ENCODE measurements around the gene DDX51. TPM values are rescaled to one million over a fixed set of nuclear protein-coding genes. Genes with fewer than 3 reads are reported as not detected.

Gene DDX51
- total RNA-seq, 1 experiment from 2014 or later = 38.1 TPM

DNA sequence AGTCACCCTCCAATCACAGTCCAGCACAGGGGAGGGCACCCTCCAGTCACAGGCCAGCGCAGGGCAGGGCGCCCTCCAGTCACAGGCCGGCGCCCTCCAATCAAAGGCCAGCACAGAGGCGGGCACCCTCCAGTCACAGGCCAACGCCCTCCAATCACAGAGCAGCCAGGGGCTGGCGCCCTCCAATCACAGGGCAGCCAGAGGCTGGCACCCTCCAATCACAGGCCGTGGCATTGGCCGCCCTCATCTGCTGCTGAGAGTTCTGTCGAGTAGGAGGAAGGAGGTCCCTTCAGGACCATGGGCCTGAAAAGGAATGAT lies 26.6 kb downstream of the DDX51 start:
- Histone ChIP-seq H3K27ac (ENCODE audit: low read depth, low read length) (no peak overlapping the region), H2AFZ (ENCODE audit: low read depth, low read length, poor library complexity, severe bottlenecking) (no peak overlapping the region), H3K9me3 (ENCODE audit: control insufficient read depth in 1 of 2, insufficient read depth in 1 of 2, low read depth in 1 of 2, low read length in 2 of 2) (no peaks in the 10 kb centered on the region), H4K20me1 (ENCODE audit: insufficient read depth) (no peaks in the 10 kb centered on the region), H3K9me2 (ENCODE audit: insufficient read depth) (no peaks in the 10 kb centered on the region), H3K4me2 (ENCODE audit: low read length) (no peak overlapping the region), H3K79me2 (ENCODE audit: insufficient read depth, low read length) (no peaks in the 10 kb centered on the region), H3K4me3 (replicated peaks in 1 of 2; ENCODE audit: low read depth in 1 of 2, low read length in 2 of 2) (no peak overlapping the region), H3K27me3 (ENCODE audit: insufficient read depth, low read length) (no peaks in the 10 kb centered on the region), H3K4me1 (ENCODE audit: control insufficient read depth in 1 of 2, insufficient read depth in 2 of 2, low read length in 2 of 2) (no peaks in the 10 kb centered on the region), H3K9ac (ENCODE audit: low read length) (no peak overlapping the region), H3K36me3 (ENCODE audit: control insufficient read depth in 1 of 2, insufficient read depth in 2 of 2, low read length in 2 of 2) (peaks cover 4 to 8% of the 10 kb centered on the region in 2 experiments; a peak in 2 of 4 replicates)
- TF ChIP-seq, protein P1, sequence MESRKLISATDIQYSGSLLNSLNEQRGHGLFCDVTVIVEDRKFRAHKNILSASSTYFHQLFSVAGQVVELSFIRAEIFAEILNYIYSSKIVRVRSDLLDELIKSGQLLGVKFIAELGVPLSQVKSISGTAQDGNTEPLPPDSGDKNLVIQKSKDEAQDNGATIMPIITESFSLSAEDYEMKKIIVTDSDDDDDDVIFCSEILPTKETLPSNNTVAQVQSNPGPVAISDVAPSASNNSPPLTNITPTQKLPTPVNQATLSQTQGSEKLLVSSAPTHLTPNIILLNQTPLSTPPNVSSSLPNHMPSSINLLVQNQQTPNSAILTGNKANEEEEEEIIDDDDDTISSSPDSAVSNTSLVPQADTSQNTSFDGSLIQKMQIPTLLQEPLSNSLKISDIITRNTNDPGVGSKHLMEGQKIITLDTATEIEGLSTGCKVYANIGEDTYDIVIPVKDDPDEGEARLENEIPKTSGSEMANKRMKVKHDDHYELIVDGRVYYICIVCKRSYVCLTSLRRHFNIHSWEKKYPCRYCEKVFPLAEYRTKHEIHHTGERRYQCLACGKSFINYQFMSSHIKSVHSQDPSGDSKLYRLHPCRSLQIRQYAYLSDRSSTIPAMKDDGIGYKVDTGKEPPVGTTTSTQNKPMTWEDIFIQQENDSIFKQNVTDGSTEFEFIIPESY (IDR thresholded peaks at IDR 0.05; ENCODE audit: extremely low read depth, insufficient replicate concordance, low read length) = no peak
- TF ChIP-seq POLR2AphosphoS5 (IDR thresholded peaks at IDR 0.05; ENCODE audit: low read depth, low read length) (no peak), SP1 (IDR thresholded peaks at IDR 0.05; ENCODE audit: low read depth) (peak; percentile 42; the same call in 1 of the 2 replicates), ZNF274 (IDR thresholded peaks at IDR 0.05; ENCODE audit: low read depth, low read length) (no peak)
- TF ChIP-seq, protein P2, sequence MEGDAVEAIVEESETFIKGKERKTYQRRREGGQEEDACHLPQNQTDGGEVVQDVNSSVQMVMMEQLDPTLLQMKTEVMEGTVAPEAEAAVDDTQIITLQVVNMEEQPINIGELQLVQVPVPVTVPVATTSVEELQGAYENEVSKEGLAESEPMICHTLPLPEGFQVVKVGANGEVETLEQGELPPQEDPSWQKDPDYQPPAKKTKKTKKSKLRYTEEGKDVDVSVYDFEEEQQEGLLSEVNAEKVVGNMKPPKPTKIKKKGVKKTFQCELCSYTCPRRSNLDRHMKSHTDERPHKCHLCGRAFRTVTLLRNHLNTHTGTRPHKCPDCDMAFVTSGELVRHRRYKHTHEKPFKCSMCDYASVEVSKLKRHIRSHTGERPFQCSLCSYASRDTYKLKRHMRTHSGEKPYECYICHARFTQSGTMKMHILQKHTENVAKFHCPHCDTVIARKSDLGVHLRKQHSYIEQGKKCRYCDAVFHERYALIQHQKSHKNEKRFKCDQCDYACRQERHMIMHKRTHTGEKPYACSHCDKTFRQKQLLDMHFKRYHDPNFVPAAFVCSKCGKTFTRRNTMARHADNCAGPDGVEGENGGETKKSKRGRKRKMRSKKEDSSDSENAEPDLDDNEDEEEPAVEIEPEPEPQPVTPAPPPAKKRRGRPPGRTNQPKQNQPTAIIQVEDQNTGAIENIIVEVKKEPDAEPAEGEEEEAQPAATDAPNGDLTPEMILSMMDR (IDR thresholded peaks at IDR 0.05 in 2 of 3, conservative IDR thresholded peaks at IDR 0.05 in 1 of 3; ENCODE audit: borderline replicate concordance in 1 of 3, insufficient read depth in 1 of 3, low read depth in 2 of 3, low read length in 2 of 3) = no peak
- ChIA-PET RAD21 (ENCODE audit: low non-redundant PET in 1 of 2, low total read pairs in 2 of 2, uncharacterized antibody in 2 of 2, unreplicated experiment in 2 of 2) (no interaction called here), POLR2A (no interaction called here), CTCF (no interaction called here)
- DNase-seq (ENCODE audit: low read depth, low spot score) (peak; percentile 12), ATAC-seq (peak; percentile 88)
- no TSS peak for BruUV-seq (replicated peaks)
- intact Hi-C loops (cut with micrococcal nuclease) = no loop called here

All from HCT116 (cell line).